HepG2 (cell line): Measurements from ENCODE around the gene ASTN2. TPM values are rescaled to one million over a fixed set of nuclear protein-coding genes. Genes with fewer than 3 reads are reported as not detected.

Experiments used
- ATAC-seq: fragments of 200-7000 bp; cut with Tn5 transposase; 3 replicates; pipeline ENCODE4 v1.9.1; 2020; ENCODE audit warnings: mild to moderate bottlenecking, moderate library complexity
- BruUV-seq: library from RNA; stranded (reverse); fragments of 400-500 nt; replicated peaks from 2 replicates; lab custom pipeline; 2021; lab: Mats Ljungman, UMichigan
- CTCF ChIA-PET: fragments of 300-600 bp; formaldehyde crosslinking; extraction: SDS; loops from one replicate; lab custom pipeline; 2021; ENCODE audit warnings: low total read pairs, inconsistent platforms, low intra/inter-chr PET ratio; lab: Yijun Ruan, JAX
- POLR2A ChIA-PET: fragments of 350-600 bp; sonication (Branson Sonifier 250); formaldehyde crosslinking; loops from one replicate; lab custom pipeline; 2020; ENCODE audit warnings: antibody characterized with exemption, inconsistent platforms; lab: Yijun Ruan, JAX
- DNase-seq: peaks from one replicate; pipeline ENCODE4 v3.0.0-alpha.2; 2015; ENCODE audit warnings: low spot score
- FAIRE-seq: peaks from 3 replicates; lab custom pipeline; 2011; peaks lifted over from hg19 to GRCh38; lab: Jason Lieb, UNC
- H2AFZ ChIP-seq: one replicate; pipeline ENCODE4 v1.6.1; 2011; ENCODE audit warnings: low read length, inconsistent platforms
- H3K27ac ChIP-seq: fragments of 300-600 bp; 3 replicates; pipeline ENCODE4 v1.8.0; 2011; ENCODE audit warnings: mixed run types, mild to moderate bottlenecking, mixed read lengths, low read length, inconsistent platforms; ENCODE audit not compliant: insufficient read depth; ENCODE audit errors: extremely low read length
- H3K27me3 ChIP-seq, 2 experiments: fragments of 200-600 bp in 1 of 2; 2 replicates in 1 of 2; 3 replicates in 1 of 2; pipeline versions ENCODE4 v1.6.0 to v1.8.0; 2011; ENCODE audit warnings: low read length in 2 of 2, mild to moderate bottlenecking in 2 of 2, moderate library complexity in 2 of 2, inconsistent platforms in 1 of 2; ENCODE audit not compliant: insufficient read depth in 2 of 2, control insufficient read depth in 1 of 2
- H3K36me3 ChIP-seq, 2 experiments: fragments of 200-600 bp in 1 of 2; replicated peaks in 1 of 2; 2 replicates in 1 of 2; 3 replicates in 1 of 2; pipeline versions ENCODE4 v1.5.1 to v1.8.0; 2011; ENCODE audit warnings: low read length in 2 of 2, inconsistent platforms in 1 of 2; ENCODE audit not compliant: insufficient read depth in 2 of 2, control insufficient read depth in 1 of 2
- H3K4me1 ChIP-seq: 2 replicates; pipeline ENCODE4 v1.5.1; 2012; ENCODE audit warnings: low read length, inconsistent platforms; ENCODE audit not compliant: insufficient read depth
- H3K4me2 ChIP-seq: 2 replicates; pipeline ENCODE4 v1.6.0; 2011; ENCODE audit warnings: low read depth, low read length, inconsistent platforms
- H3K4me3 ChIP-seq, 3 experiments: fragments of 200-600 bp in 1 of 3; sonication (generic), shearing (Covaris generic) in 1 of 3; replicated peaks in 1 of 3; 2 replicates each; pipeline ENCODE4 v1.5.1; 2011 to 2016; ENCODE audit warnings: low read length in 3 of 3, inconsistent platforms in 2 of 3, low read depth in 2 of 3, mild to moderate bottlenecking in 2 of 3, control low read depth in 1 of 3, mixed read lengths in 1 of 3; ENCODE audit not compliant: insufficient read depth in 1 of 3
- H3K79me2 ChIP-seq: one replicate; pipeline ENCODE4 v1.6.1; 2011; ENCODE audit warnings: low read length, inconsistent platforms; ENCODE audit not compliant: insufficient read depth
- H3K9ac ChIP-seq: 2 replicates; pipeline ENCODE4 v1.6.0; 2011; ENCODE audit warnings: mild to moderate bottlenecking, low read depth, low read length, inconsistent platforms; ENCODE audit not compliant: insufficient read depth
- H3K9me3 ChIP-seq: 2 replicates; pipeline ENCODE4 v1.5.1; 2012; ENCODE audit warnings: mild to moderate bottlenecking, low read length
- H4K20me1 ChIP-seq: 2 replicates; pipeline ENCODE4 v1.6.0; 2011; ENCODE audit warnings: inconsistent platforms, mild to moderate bottlenecking, low read length, moderate library complexity; ENCODE audit not compliant: insufficient read depth
- DNMT1 ChIP-seq: sonication (generic); formaldehyde crosslinking; IDR thresholded peaks from 2 replicates; pipeline ENCODE4 v1.5.1; 2020; ENCODE audit warnings: mild to moderate bottlenecking, missing genetic modification reagents
- GTF2F1 ChIP-seq: fragments of 150-350 bp; IDR thresholded peaks from 2 replicates; pipeline ENCODE4 v1.6.1; 2014; ENCODE audit warnings: low read length
- HNRNPLL ChIP-seq: fragments of 200-400 bp; formaldehyde crosslinking; IDR thresholded peaks from 2 replicates; pipeline ENCODE4 v1.6.1; 2017; ENCODE audit warnings: mild to moderate bottlenecking, low read depth, low read length; ENCODE audit not compliant: poor library complexity, severe bottlenecking
- HOXA3 ChIP-seq: sonication (generic); formaldehyde crosslinking; IDR thresholded peaks from 2 replicates; pipeline ENCODE4 v1.5.0; 2020; ENCODE audit warnings: missing genetic modification reagents
- IRX3 ChIP-seq: sonication (generic); formaldehyde crosslinking; IDR thresholded peaks from 2 replicates; pipeline ENCODE4 v1.8.1; 2023; ENCODE audit warnings: mild to moderate bottlenecking, low read depth, missing genetic modification reagents, borderline replicate concordance
- KDM1A ChIP-seq: IDR thresholded peaks from 2 replicates; pipeline ENCODE4 v1.6.1; 2016; ENCODE audit warnings: missing compliant biosample characterization
- KDM2A ChIP-seq: sonication (generic); formaldehyde crosslinking; IDR thresholded peaks from 2 replicates; pipeline ENCODE4 v1.4.0; 2020; ENCODE audit warnings: low read depth, missing genetic modification reagents, borderline replicate concordance
- TAF15 ChIP-seq: fragments of 200-400 bp; formaldehyde crosslinking; IDR thresholded peaks from one replicate; pipeline ENCODE4 v1.6.1; 2018; ENCODE audit warnings: mild to moderate bottlenecking, low read depth, low read length; ENCODE audit not compliant: poor library complexity, severe bottlenecking
- ZNF737 ChIP-seq: sonication (generic); formaldehyde crosslinking; IDR thresholded peaks from 2 replicates; pipeline ENCODE4 v1.5.0; 2020; ENCODE audit warnings: missing genetic modification reagents, mild to moderate bottlenecking, borderline replicate concordance
- WGBS: methylation state at CpG from one replicate; pipeline ENCODE4 v1.1.6; 2017; ENCODE audit warnings: low lambda C conversion rate; 5-methylcytosine and 5-hydroxymethylcytosine counted together
- in situ Hi-C: cut with HindIII; loops from 2 replicates; pipeline ENCODE4 v1.10.0; 2017; ENCODE audit warnings: low pct_unique_long_range_greater_than_20kb; ENCODE audit not compliant: extremely low pct_ligation_motif_present
- intact Hi-C: fragments of 100-400 bp; cut with micrococcal nuclease; formaldehyde crosslinking; loops from one replicate; pipeline ENCODE4 v1.10.0; 2022; ENCODE audit not compliant: unreplicated experiment
- polyA plus RNA-seq, 8 experiments: library from polyadenylated mRNA; depleted of rRNA in 3 of 8; stranded (reverse) in 7 of 8; unstranded in 1 of 8; fragments of >200 nt; fragmentation: Illumina TruSeq in 4 of 8; extraction: Trizol in 4 of 8; gene quantifications; 2 replicates each; pipeline versions ENCODE4 v1.2.1 to v1.2.3, GENCODE V29; 2011 to 2016; ENCODE audit warnings: low read depth in 4 of 8, missing spikeins in 1 of 8, mixed read lengths in 1 of 8; ENCODE audit not compliant: insufficient read depth in 1 of 8
- total RNA-seq, 5 experiments: library from RNA; depleted of rRNA; stranded (reverse); fragments of >200 nt; fragmentation: Illumina TruSeq; extraction: Trizol; gene quantifications; 2 replicates each; pipeline ENCODE4 v1.2.3, GENCODE V29; 2016; ENCODE audit warnings: low read depth in 1 of 5
- TF ChIP-seq, protein P1 (sequence below): sonication (generic); formaldehyde crosslinking; IDR thresholded peaks from 2 replicates; pipeline ENCODE4 v1.4.0; 2020; ENCODE audit warnings: missing genetic modification reagents
- TF ChIP-seq, protein P2 (sequence below): sonication (generic); formaldehyde crosslinking; IDR thresholded peaks from 2 replicates; pipeline ENCODE4 v1.4.0; 2020; ENCODE audit warnings: mild to moderate bottlenecking, missing genetic modification reagents
- TF ChIP-seq, protein P3 (sequence below): IDR thresholded peaks from 2 replicates; pipeline ENCODE4 v1.6.1; 2016; ENCODE audit warnings: low read depth, borderline replicate concordance

The ASTN2 gene
- total and polyA plus RNA-seq, 2 of the 13 experiments (the other 11 are each of a cell fraction or from before 2014, with no cell fraction given) = 5.2 to 13.5 TPM

DNA sequence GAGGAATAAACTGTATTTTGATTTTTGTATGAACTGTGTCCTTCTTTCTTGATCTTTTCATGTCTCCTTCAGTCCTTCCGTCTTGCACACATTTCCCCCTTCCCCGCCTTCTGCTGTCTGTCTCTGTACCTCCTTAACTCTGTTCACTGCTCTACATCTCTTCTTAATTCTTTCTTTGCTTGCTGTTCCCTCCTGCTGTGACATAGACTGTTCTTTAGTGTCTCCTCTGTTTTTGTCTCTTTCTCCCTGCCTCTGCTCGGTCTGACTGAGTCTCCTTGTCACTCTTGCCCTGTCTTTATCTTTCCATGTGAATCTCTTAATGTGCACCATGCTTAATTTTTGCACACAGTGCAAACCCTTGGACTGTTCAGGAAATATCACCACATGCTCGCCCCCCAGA lies 614.8 kb downstream of the ASTN2 start (continued):
- TF ChIP-seq, protein P1, sequence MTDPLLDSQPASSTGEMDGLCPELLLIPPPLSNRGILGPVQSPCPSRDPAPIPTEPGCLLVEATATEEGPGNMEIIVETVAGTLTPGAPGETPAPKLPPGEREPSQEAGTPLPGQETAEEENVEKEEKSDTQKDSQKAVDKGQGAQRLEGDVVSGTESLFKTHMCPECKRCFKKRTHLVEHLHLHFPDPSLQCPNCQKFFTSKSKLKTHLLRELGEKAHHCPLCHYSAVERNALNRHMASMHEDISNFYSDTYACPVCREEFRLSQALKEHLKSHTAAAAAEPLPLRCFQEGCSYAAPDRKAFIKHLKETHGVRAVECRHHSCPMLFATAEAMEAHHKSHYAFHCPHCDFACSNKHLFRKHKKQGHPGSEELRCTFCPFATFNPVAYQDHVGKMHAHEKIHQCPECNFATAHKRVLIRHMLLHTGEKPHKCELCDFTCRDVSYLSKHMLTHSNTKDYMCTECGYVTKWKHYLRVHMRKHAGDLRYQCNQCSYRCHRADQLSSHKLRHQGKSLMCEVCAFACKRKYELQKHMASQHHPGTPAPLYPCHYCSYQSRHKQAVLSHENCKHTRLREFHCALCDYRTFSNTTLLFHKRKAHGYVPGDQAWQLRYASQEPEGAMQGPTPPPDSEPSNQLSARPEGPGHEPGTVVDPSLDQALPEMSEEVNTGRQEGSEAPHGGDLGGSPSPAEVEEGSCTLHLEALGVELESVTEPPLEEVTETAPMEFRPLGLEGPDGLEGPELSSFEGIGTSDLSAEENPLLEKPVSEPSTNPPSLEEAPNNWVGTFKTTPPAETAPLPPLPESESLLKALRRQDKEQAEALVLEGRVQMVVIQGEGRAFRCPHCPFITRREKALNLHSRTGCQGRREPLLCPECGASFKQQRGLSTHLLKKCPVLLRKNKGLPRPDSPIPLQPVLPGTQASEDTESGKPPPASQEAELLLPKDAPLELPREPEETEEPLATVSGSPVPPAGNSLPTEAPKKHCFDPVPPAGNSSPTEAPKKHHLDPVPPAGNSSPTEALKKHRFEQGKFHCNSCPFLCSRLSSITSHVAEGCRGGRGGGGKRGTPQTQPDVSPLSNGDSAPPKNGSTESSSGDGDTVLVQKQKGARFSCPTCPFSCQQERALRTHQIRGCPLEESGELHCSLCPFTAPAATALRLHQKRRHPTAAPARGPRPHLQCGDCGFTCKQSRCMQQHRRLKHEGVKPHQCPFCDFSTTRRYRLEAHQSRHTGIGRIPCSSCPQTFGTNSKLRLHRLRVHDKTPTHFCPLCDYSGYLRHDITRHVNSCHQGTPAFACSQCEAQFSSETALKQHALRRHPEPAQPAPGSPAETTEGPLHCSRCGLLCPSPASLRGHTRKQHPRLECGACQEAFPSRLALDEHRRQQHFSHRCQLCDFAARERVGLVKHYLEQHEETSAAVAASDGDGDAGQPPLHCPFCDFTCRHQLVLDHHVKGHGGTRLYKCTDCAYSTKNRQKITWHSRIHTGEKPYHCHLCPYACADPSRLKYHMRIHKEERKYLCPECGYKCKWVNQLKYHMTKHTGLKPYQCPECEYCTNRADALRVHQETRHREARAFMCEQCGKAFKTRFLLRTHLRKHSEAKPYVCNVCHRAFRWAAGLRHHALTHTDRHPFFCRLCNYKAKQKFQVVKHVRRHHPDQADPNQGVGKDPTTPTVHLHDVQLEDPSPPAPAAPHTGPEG (CRISPR knock-in tag) = no peak

- no TSS peak for BruUV-seq
- FAIRE-seq (no peak), ATAC-seq (no peak), DNase-seq (no peak)
- Histone ChIP-seq H4K20me1 (no peaks in the 10 kb centered on the region), H3K79me2 (no peaks in the 10 kb centered on the region), H2AFZ (no peak overlapping the region), H3K4me1 (no peaks in the 10 kb centered on the region), H3K4me2 (no peak overlapping the region), H3K27ac (no peak overlapping the region), H3K27me3 (no peaks in the 10 kb centered on the region), H3K9ac (no peak overlapping the region), H3K4me3 (no peak overlapping the region), H3K36me3 (no peaks in the 10 kb centered on the region), H3K9me3 (no peaks in the 10 kb centered on the region)
- TF ChIP-seq TAF15 (no peak), HOXA3 (CRISPR knock-in tag) (no peak), HNRNPLL (no peak), GTF2F1 (no peak), KDM1A (CRISPR knock-in tag) (no peak), ZNF737 (CRISPR knock-in tag) (no peak), KDM2A (no peak), IRX3 (CRISPR knock-in tag) (no peak), DNMT1 (CRISPR knock-in tag) (no peak)
- TF ChIP-seq, protein P2, sequence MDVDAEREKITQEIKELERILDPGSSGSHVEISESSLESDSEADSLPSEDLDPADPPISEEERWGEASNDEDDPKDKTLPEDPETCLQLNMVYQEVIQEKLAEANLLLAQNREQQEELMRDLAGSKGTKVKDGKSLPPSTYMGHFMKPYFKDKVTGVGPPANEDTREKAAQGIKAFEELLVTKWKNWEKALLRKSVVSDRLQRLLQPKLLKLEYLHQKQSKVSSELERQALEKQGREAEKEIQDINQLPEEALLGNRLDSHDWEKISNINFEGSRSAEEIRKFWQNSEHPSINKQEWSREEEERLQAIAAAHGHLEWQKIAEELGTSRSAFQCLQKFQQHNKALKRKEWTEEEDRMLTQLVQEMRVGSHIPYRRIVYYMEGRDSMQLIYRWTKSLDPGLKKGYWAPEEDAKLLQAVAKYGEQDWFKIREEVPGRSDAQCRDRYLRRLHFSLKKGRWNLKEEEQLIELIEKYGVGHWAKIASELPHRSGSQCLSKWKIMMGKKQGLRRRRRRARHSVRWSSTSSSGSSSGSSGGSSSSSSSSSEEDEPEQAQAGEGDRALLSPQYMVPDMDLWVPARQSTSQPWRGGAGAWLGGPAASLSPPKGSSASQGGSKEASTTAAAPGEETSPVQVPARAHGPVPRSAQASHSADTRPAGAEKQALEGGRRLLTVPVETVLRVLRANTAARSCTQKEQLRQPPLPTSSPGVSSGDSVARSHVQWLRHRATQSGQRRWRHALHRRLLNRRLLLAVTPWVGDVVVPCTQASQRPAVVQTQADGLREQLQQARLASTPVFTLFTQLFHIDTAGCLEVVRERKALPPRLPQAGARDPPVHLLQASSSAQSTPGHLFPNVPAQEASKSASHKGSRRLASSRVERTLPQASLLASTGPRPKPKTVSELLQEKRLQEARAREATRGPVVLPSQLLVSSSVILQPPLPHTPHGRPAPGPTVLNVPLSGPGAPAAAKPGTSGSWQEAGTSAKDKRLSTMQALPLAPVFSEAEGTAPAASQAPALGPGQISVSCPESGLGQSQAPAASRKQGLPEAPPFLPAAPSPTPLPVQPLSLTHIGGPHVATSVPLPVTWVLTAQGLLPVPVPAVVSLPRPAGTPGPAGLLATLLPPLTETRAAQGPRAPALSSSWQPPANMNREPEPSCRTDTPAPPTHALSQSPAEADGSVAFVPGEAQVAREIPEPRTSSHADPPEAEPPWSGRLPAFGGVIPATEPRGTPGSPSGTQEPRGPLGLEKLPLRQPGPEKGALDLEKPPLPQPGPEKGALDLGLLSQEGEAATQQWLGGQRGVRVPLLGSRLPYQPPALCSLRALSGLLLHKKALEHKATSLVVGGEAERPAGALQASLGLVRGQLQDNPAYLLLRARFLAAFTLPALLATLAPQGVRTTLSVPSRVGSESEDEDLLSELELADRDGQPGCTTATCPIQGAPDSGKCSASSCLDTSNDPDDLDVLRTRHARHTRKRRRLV (CRISPR knock-in tag) = no peak
- TF ChIP-seq, protein P3, sequence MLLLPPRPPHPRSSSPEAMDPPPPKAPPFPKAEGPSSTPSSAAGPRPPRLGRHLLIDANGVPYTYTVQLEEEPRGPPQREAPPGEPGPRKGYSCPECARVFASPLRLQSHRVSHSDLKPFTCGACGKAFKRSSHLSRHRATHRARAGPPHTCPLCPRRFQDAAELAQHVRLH (CRISPR knock-in tag) = no peak
- in situ Hi-C loops = no loop called here
- WGBS = 0% methylated on average over 2 of the region's 2 CpGs
- CTCF ChIA-PET = no interaction called here
- intact Hi-C loops = loop anchor here (2.0 kb wide), 1 partner anchor 34 kb away; no protein-coding TSS in a partner anchor
- POLR2A ChIA-PET = no interaction called here
These were observed 616.3 kb downstream of the ASTN2 start for GRCh38 chr9:116798521-116798920.
